GM23338 (cell line): ENCODE measurements around the gene GP1BB. TPM values are rescaled to one million over a fixed set of nuclear protein-coding genes. Genes with fewer than 3 reads are reported as not detected.

ENCODE experiments used
- ATAC-seq: fragments of 200-7000 bp; cut with Tn5 transposase; 3 replicates; pipeline ENCODE4 v1.9.1; 2020
- DNase-seq: peaks from one replicate; pipeline ENCODE4 v3.0.0-alpha.2; 2015; ENCODE audit warnings: low spot score
- H2AFZ ChIP-seq: fragments of 200-600 bp; sonication (generic); 2 replicates; pipeline ENCODE4 v1.8.0; 2016; ENCODE audit warnings: antibody characterized with exemption, mild to moderate bottlenecking, moderate library complexity
- H3F3A ChIP-seq: fragments of 200-600 bp; sonication (generic); replicated peaks from 2 replicates; pipeline ENCODE4 v1.8.0; 2017; ENCODE audit warnings: antibody characterized with exemption, mixed run types, low read depth
- H3K27ac ChIP-seq: fragments of 200-600 bp; sonication (generic); 2 replicates; pipeline ENCODE4 v1.6.1; 2016; ENCODE audit warnings: low read depth
- H3K27me3 ChIP-seq: fragments of 200-600 bp; sonication (generic); 2 replicates; pipeline ENCODE4 v1.8.0; 2016; ENCODE audit warnings: mild to moderate bottlenecking, mixed run types, moderate library complexity; ENCODE audit not compliant: insufficient read depth
- H3K36me3 ChIP-seq: fragments of 200-600 bp; sonication (generic); 2 replicates; pipeline ENCODE4 v1.8.0; 2016; ENCODE audit warnings: mild to moderate bottlenecking; ENCODE audit not compliant: insufficient read depth
- H3K4me1 ChIP-seq: fragments of 200-600 bp; sonication (generic); 2 replicates; pipeline ENCODE4 v1.8.0; 2016; ENCODE audit warnings: mild to moderate bottlenecking, moderate library complexity; ENCODE audit not compliant: insufficient read depth
- H3K4me2 ChIP-seq: fragments of 200-600 bp; sonication (generic); 2 replicates; pipeline ENCODE4 v1.7.1; 2017; ENCODE audit warnings: mixed run types
- H3K4me3 ChIP-seq: fragments of 200-600 bp; sonication (generic); 2 replicates; pipeline ENCODE4 v1.6.1; 2016; ENCODE audit warnings: mixed run types
- H3K79me2 ChIP-seq: fragments of 200-600 bp; sonication (generic); replicated peaks from 2 replicates; pipeline ENCODE4 v1.8.0; 2017; ENCODE audit warnings: mild to moderate bottlenecking; ENCODE audit not compliant: insufficient read depth
- H3K9me2 ChIP-seq: fragments of 200-600 bp; sonication (generic); 2 replicates; pipeline ENCODE4 v1.8.0; 2017; ENCODE audit not compliant: insufficient read depth
- H4K20me1 ChIP-seq: fragments of 200-600 bp; sonication (generic); replicated peaks from 2 replicates; pipeline ENCODE4 v1.8.0; 2017; ENCODE audit warnings: mild to moderate bottlenecking; ENCODE audit not compliant: insufficient read depth
- H3K27ac Mint-ChIP-seq: 2 replicates; pipeline ENCODE4 v1.8.0; 2020; ENCODE audit warnings: inconsistent platforms, mild to moderate bottlenecking, moderate library complexity, mixed read lengths
- H3K27me3 Mint-ChIP-seq: 3 replicates; pipeline ENCODE4 v1.8.0; 2022; ENCODE audit warnings: low read depth, mild to moderate bottlenecking, moderate library complexity, mixed read lengths, inconsistent platforms; ENCODE audit not compliant: insufficient read depth, poor library complexity
- H3K36me3 Mint-ChIP-seq: 3 replicates; pipeline ENCODE4 v1.8.0; 2021; ENCODE audit warnings: low read depth, mild to moderate bottlenecking, inconsistent platforms, moderate library complexity, mixed read lengths
- H3K4me1 Mint-ChIP-seq: 3 replicates; pipeline ENCODE4 v1.8.0; 2020; ENCODE audit warnings: mild to moderate bottlenecking, inconsistent platforms, mixed read lengths
- H3K4me3 Mint-ChIP-seq: 3 replicates; pipeline ENCODE4 v1.8.0; 2021; ENCODE audit warnings: moderate library complexity, mild to moderate bottlenecking, inconsistent platforms, mixed read lengths
- H3K9me3 Mint-ChIP-seq: 3 replicates; pipeline ENCODE4 v1.8.0; 2020; ENCODE audit warnings: moderate library complexity, mild to moderate bottlenecking, inconsistent platforms, mixed read lengths
- CREB1 ChIP-seq: fragments of 250-450 bp; sonication (Bioruptor Pico); IDR thresholded peaks from 2 replicates; pipeline ENCODE4 v1.5.0; 2020; ENCODE audit warnings: low read depth, mild to moderate bottlenecking, moderate library complexity
- EZH2 ChIP-seq: fragments of 200-600 bp; sonication (generic); IDR thresholded peaks from one replicate; pipeline ENCODE4 v1.8.0; 2017; ENCODE audit warnings: antibody characterized with exemption, mild to moderate bottlenecking, low read depth; ENCODE audit not compliant: unreplicated experiment
- EZH2phosphoT487 ChIP-seq: fragments of 200-600 bp; sonication (generic); IDR thresholded peaks from one replicate; pipeline ENCODE4 v1.8.1; 2018; ENCODE audit warnings: antibody characterized with exemption; ENCODE audit not compliant: unreplicated experiment
- JUNB ChIP-seq: IDR thresholded peaks from one replicate; pipeline ENCODE4 v1.6.1; 2016; ENCODE audit warnings: antibody characterized with exemption; ENCODE audit not compliant: unreplicated experiment
- NANOG ChIP-seq: IDR thresholded peaks from 2 replicates; pipeline ENCODE4 v1.6.1; 2016; ENCODE audit warnings: antibody characterized with exemption, borderline replicate concordance
- ZNF114 ChIP-seq: fragments of 250-450 bp; sonication (Bioruptor Pico); IDR thresholded peaks from 2 replicates; pipeline ENCODE4 v1.5.0; 2020; ENCODE audit warnings: mild to moderate bottlenecking, moderate library complexity
- polyA plus RNA-seq: library from polyadenylated mRNA; unstranded; fragments of >200 nt; fragmentation: Nextera tagmentation; extraction: Ambion mirVana; gene quantifications from 2 replicates; pipeline ENCODE4 v1.2.1, GENCODE V29; 2016
- total RNA-seq: library from RNA; depleted of rRNA; stranded (reverse); fragments of >200 nt; shearing (Covaris generic); gene quantifications from 2 replicates; pipeline ENCODE4 v1.2.3, GENCODE V29; 2014
- TF ChIP-seq, protein P1 (sequence below), 2 experiments: fragments of 200-600 bp in 1 of 2; sonication (generic) in 1 of 2; conservative IDR thresholded peaks; 2 replicates each; pipeline versions ENCODE4 v1.5.1 to v1.6.1; 2016 to 2017; ENCODE audit warnings: antibody characterized with exemption in 2 of 2, low read depth in 2 of 2, mild to moderate bottlenecking in 2 of 2, moderate library complexity in 1 of 2

The GP1BB gene
- total and polyA plus RNA-seq, 2 experiments from 2014 or later = 0.53 to 1.3 TPM

DNA sequence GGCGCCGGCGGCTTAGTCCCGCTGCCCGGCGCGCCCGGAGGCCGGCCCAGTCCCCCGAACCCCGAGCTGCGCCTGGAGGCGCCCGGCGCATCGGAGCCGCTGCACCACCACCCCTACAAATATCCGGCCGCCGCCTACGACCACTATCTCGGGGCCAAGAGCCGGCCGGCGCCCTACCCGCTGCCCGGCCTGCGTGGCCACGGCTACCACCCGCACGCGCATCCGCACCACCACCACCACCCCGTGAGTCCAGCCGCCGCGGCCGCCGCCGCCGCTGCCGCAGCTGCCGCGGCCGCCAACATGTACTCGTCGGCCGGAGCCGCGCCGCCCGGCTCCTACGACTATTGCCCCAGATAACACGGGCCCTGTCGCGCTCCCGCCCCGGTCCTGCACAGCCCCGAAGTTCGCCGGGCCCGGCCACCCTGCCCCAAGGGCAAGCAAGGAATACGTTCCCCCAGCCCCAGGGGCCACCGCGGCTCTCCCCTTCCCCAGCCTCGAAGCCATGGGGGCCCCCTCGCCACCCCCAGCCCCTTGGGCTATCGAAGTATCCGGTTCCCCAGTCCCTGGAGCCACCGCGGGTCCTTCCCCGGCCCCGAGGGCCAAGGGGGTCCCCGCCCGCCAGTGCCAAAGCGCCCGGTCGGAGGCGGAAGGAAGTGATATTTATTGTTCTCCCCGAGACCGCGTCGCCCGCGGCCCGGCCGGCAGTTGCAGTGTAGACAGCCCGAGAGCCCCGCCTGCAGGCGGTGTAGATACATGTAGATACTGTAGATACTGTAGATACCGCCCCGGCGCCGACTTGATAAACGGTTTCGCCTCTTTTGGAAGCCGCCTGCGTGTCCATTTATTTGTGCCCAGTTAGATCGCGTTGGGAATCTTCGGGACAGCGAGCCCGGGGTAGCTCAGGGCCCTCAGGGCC is 43.4 kb downstream of the GP1BB start:
- peak overlapping the region; percentile 52; the same call in 2 of the 3 replicates for H3K4me3 Mint-ChIP-seq
- H3K27me3 Mint-ChIP-seq = peaks cover 85% of the 10 kb centered on the region
- peak; percentile 22 for ATAC-seq
- H3K79me2 ChIP-seq = no peaks in the 10 kb centered on the region
- no peaks in the 10 kb centered on the region; the same call in 1 of the 2 replicates for H4K20me1 ChIP-seq
- H3K4me2 ChIP-seq = peak overlapping the region; percentile 70
- H3K9me3 Mint-ChIP-seq = peaks cover 3% of the 10 kb centered on the region; the same call in 1 of the 3 replicates
- H3K36me3 Mint-ChIP-seq = no peaks in the 10 kb centered on the region
- peak; percentile 92 for TF ChIP-seq EZH2
- TF ChIP-seq EZH2phosphoT487 = no peak
- TF ChIP-seq CREB1 (CRISPR knock-in tag) = peak; percentile 39; the same call in 1 of the 2 replicates
- TF ChIP-seq, protein P1, sequence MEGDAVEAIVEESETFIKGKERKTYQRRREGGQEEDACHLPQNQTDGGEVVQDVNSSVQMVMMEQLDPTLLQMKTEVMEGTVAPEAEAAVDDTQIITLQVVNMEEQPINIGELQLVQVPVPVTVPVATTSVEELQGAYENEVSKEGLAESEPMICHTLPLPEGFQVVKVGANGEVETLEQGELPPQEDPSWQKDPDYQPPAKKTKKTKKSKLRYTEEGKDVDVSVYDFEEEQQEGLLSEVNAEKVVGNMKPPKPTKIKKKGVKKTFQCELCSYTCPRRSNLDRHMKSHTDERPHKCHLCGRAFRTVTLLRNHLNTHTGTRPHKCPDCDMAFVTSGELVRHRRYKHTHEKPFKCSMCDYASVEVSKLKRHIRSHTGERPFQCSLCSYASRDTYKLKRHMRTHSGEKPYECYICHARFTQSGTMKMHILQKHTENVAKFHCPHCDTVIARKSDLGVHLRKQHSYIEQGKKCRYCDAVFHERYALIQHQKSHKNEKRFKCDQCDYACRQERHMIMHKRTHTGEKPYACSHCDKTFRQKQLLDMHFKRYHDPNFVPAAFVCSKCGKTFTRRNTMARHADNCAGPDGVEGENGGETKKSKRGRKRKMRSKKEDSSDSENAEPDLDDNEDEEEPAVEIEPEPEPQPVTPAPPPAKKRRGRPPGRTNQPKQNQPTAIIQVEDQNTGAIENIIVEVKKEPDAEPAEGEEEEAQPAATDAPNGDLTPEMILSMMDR (conservative IDR thresholded peaks at IDR 0.05; ENCODE audit: low read depth in 2 of 2) = peak; percentile 51 to 63
- H3K27ac ChIP-seq = no peak overlapping the region
- H3F3A ChIP-seq = peaks cover 12% of the 10 kb centered on the region
- H3K27me3 ChIP-seq = peaks cover 95% of the 10 kb centered on the region
- peak; percentile 86 for DNase-seq
- peaks cover 37% of the 10 kb centered on the region for H3K4me1 ChIP-seq
- peak overlapping the region; percentile 48 for H3K4me3 ChIP-seq
- no peak overlapping the region for H3K27ac Mint-ChIP-seq
- peak overlapping the region; percentile 74 for H2AFZ ChIP-seq
- H3K9me2 ChIP-seq = no peaks in the 10 kb centered on the region
- peaks cover 27% of the 10 kb centered on the region for H3K4me1 Mint-ChIP-seq
- no peaks in the 10 kb centered on the region for H3K36me3 ChIP-seq

DNA sequence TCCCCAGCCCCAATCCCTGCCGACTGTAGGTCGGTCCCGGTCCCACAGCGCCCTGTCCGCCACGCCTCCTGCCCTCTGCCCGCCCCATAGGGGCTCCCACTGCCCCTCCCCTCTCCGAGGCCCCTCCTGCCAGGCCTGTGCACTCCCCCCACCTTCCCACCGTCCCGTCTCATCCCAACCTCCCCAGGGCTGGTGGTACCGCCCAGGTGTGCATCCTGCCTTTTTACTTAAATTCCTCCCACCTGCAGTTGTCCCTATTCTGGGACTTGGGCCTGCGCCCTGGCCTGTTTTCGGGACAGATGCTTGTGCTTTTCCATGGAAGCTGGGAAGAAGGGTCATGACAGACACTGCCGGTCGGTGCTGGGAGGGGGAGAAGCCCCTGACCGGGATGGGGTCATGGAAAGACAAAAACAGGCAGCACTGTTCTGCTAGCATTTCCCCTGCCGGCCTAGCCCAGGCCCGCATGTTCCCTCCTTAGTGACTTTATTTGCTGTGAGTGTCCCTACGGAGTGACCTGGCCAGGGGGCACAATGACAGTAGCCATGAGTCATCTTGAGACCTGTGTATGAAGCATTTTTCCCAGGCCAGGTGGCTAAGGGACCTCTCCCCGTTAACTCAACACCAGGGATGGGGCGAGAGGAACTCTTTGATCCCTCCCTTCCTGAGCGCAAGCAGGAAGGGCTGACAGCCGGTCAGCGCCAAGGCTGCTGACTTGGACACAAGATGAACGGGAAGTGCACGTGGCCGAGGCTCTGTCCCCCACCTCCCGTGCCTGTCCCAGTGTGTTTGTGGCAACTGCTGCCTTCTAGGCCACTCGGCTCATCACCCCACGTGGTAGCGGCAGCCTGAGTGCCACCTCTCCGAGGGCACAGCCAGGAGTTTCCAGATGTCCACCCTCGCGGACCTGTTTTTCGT is 44.3 kb downstream of the GP1BB start:
- Histone ChIP-seq H3K4me3 (peak overlapping the region; percentile 48), H3K27me3 (peaks cover 86% of the 10 kb centered on the region), H3K4me2 (peak overlapping the region; percentile 70), H2AFZ (peak overlapping the region; percentile 74; the same call in 1 of the 2 replicates), H3F3A (peaks cover 9% of the 10 kb centered on the region), H4K20me1 (no peaks in the 10 kb centered on the region; the same call in 1 of the 2 replicates), H3K9me2 (no peaks in the 10 kb centered on the region), H3K27ac (no peak overlapping the region), H3K4me1 (peaks cover 29% of the 10 kb centered on the region), H3K79me2 (no peaks in the 10 kb centered on the region), H3K36me3 (no peaks in the 10 kb centered on the region)
- Mint-ChIP-seq H3K27ac (no peak overlapping the region), H3K9me3 (peaks cover 3% of the 10 kb centered on the region; the same call in 1 of the 3 replicates), H3K4me3 (peak overlapping the region; percentile 52), H3K4me1 (peaks cover 21% of the 10 kb centered on the region), H3K27me3 (peaks cover 80% of the 10 kb centered on the region), H3K36me3 (no peaks in the 10 kb centered on the region)
- peak; percentile 43 for ATAC-seq
- DNase-seq = peak; percentile 75
- TF ChIP-seq CREB1 (CRISPR knock-in tag) (no peak), JUNB (no peak), NANOG (no peak), ZNF114 (no peak)
